RWPE2 (cell line): ENCODE measurements around the gene CRADD.

ENCODE experiments used
- ATAC-seq: fragments of 200-7000 bp; cut with Tn5 transposase; 3 replicates; pipeline ENCODE4 v1.9.1; 2021; ENCODE audit warnings: low read depth
- DNase-seq: peaks from one replicate; pipeline ENCODE4 v3.0.0-alpha.2; 2020; ENCODE audit warnings: low spot score
- H3K27ac ChIP-seq: fragments of 450-650 bp; 2 replicates; pipeline ENCODE4 v1.5.1; 2017; ENCODE audit warnings: mild to moderate bottlenecking; ENCODE audit not compliant: poor library complexity, severe bottlenecking
- H3K27me3 ChIP-seq: fragments of 250-450 bp; sonication (Bioruptor Pico); 2 replicates; pipeline ENCODE4 v1.5.1; 2021; ENCODE audit warnings: mild to moderate bottlenecking, moderate library complexity; ENCODE audit not compliant: insufficient read depth, poor library complexity, severe bottlenecking
- H3K36me3 ChIP-seq: fragments of 250-450 bp; sonication (Bioruptor Pico); 2 replicates; pipeline ENCODE4 v1.5.1; 2020; ENCODE audit warnings: low read depth, mild to moderate bottlenecking, moderate library complexity
- H3K4me1 ChIP-seq: fragments of 250-450 bp; sonication (Bioruptor Pico); 2 replicates; pipeline ENCODE4 v1.5.1; 2021; ENCODE audit warnings: mild to moderate bottlenecking, moderate library complexity; ENCODE audit not compliant: insufficient read depth, poor library complexity, severe bottlenecking
- H3K4me3 ChIP-seq: fragments of 250-450 bp; sonication (Bioruptor Pico); 2 replicates; pipeline ENCODE4 v1.5.1; 2021; ENCODE audit warnings: mild to moderate bottlenecking, moderate library complexity; ENCODE audit not compliant: severe bottlenecking
- H3K9me3 ChIP-seq: fragments of 250-450 bp; sonication (Bioruptor Pico); 2 replicates; pipeline ENCODE4 v1.5.1; 2021; ENCODE audit warnings: mild to moderate bottlenecking, moderate library complexity; ENCODE audit not compliant: severe bottlenecking
- TF ChIP-seq, protein P1 (sequence below): fragments of 450-650 bp; IDR thresholded peaks from one replicate; pipeline ENCODE4 v1.5.1; 2017; ENCODE audit warnings: mild to moderate bottlenecking, moderate library complexity; ENCODE audit not compliant: poor library complexity, severe bottlenecking

Gene CRADD

DNA sequence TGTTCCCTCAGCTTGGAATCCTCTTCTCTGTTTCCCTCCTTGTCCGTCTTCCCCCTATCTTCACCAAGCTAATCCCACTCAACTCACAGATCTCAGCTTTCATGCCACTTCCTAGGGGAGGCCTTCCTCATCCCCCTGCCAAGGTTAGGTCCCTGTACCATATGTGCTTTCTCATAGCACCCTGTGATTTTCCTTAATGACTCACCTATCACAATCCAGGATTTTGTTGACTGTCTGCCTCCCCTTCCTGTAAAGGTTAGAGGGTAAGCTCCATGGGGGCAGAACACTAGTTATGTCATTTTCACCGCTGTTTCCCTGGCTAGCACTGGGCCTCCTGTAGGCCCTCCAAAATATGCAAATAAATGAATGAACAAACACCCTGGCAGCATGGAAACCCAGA is 57.6 kb downstream of the CRADD start:
- Histone ChIP-seq H3K36me3 (no peaks in the 10 kb centered on the region), H3K27me3 (no peaks in the 10 kb centered on the region), H3K4me3 (no peak overlapping the region), H3K27ac (no peak overlapping the region), H3K9me3 (no peaks in the 10 kb centered on the region), H3K4me1 (peaks cover 2% of the 10 kb centered on the region)
- TF ChIP-seq, protein P1, sequence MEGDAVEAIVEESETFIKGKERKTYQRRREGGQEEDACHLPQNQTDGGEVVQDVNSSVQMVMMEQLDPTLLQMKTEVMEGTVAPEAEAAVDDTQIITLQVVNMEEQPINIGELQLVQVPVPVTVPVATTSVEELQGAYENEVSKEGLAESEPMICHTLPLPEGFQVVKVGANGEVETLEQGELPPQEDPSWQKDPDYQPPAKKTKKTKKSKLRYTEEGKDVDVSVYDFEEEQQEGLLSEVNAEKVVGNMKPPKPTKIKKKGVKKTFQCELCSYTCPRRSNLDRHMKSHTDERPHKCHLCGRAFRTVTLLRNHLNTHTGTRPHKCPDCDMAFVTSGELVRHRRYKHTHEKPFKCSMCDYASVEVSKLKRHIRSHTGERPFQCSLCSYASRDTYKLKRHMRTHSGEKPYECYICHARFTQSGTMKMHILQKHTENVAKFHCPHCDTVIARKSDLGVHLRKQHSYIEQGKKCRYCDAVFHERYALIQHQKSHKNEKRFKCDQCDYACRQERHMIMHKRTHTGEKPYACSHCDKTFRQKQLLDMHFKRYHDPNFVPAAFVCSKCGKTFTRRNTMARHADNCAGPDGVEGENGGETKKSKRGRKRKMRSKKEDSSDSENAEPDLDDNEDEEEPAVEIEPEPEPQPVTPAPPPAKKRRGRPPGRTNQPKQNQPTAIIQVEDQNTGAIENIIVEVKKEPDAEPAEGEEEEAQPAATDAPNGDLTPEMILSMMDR: no peak
- no peak for DNase-seq
- no peak for ATAC-seq

DNA sequence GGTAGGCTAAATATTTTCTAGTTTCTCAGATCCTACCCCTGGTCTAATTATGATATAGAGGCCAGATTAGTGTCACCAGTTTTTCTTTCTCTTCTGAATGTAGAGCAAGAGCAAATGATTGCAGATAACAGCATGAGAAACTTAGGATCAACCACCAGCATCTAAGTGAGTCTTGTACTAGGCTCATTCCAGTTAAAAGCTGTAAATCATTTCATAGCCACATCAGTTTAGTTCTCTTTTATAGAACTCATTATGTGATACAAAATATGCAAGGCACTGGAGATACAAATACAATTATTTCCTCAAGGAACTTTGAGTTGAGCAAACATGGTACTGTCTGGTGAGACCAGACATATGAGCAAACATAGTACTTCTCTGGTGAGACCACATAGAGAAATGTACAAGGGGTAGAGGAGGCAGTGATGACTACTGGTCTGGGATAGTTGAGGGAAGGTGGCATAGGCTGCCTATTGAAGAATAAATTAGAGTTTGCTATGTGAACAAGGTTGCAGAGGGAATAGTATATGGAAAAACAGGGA is 59.5 kb downstream of the CRADD start:
- Histone ChIP-seq H3K4me3 (no peak overlapping the region), H3K27me3 (no peaks in the 10 kb centered on the region), H3K4me1 (peaks cover 17% of the 10 kb centered on the region), H3K9me3 (no peaks in the 10 kb centered on the region), H3K27ac (no peak overlapping the region), H3K36me3 (no peaks in the 10 kb centered on the region; the same call in 1 of the 2 replicates)
- DNase-seq (no peak), ATAC-seq (no peak)
- TF ChIP-seq, protein P1: no peak

DNA sequence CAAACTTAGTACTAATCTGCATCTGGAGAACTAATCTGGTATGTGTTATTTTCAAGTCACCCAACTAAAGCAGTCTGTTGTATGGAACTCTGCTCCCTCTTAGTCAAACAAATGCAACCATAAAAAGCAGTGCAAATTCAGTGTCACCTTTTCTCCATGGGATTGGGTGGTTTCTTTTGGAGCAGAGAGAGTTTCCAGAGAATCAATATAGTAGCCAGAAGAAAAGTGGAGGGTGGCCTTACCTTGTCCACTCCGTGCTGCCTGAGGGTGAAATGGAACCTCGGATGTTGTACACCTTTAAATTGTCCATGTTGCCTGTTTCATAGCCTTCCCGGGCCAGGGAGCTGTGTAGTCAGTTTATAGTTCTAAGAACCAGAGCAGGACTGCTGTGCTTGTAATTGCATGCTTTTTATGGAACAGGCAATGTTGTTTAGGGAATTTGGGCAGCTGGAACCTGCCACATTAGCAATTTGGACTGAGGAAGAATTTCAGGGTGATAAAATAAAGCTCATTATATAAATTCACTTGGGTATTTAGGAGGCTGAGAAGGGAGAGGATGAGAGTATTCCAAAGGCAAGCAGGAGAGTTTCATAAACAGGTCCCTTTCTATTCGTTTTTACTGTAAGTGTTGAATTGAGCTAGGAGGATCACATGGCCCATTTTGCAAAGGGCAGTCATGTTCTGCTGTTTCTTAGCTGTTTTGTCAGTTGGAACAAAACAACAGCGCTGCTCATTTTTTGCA is 60.5 kb downstream of the CRADD start:
- Histone ChIP-seq H3K27ac (no peak overlapping the region), H3K36me3 (no peaks in the 10 kb centered on the region; the same call in 1 of the 2 replicates), H3K4me3 (no peak overlapping the region), H3K4me1 (peaks cover 17% of the 10 kb centered on the region), H3K9me3 (no peaks in the 10 kb centered on the region), H3K27me3 (no peaks in the 10 kb centered on the region)
- TF ChIP-seq, protein P1: no peak
- DNase-seq (no peak), ATAC-seq (no peak)

DNA sequence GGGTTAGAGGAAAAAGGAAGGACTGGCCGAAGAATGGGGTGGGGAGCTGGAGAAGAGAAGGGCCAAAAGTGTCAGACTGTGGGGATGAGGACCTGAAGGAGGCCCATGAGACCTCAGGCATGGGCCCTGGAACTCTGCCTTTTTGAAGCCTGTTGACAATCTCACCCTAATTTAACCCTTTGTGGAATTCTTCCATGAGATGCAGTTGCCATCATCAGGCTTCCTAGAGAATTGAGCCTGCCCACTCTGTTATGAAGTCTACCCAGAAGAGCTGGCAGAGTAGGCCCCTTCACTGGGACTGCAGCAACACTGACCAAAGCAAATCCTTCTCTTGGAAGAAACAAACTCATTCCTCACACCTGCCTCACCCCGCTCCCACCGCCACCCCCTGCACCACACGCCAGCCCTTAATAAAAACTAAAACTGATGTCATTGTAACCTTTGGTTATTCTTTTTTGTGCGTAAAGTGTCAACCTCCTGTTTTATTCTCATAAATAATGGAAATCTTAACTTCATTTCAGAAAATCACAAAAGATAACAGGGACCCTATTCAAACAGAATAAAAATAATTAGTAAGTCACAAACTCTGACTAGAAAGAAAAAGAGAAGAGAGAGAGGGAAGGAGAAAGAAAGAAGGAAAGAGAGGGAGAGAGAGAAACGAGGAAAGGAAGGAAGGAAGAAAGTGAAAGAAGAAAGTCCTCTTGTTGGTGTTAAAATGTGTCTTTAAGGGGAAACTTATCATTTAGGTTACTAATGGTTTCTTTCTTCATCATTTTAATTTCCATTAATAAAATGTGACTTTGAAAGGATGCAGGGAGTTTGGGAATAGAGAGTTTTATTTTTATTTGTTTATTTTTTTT is 61.3 kb downstream of the CRADD start:
- DNase-seq (no peak), ATAC-seq (no peak)
- no peak overlapping the region for H3K27ac ChIP-seq
- TF ChIP-seq, protein P1: no peak
- H3K4me1 ChIP-seq: peaks cover 18% of the 10 kb centered on the region
- no peak overlapping the region for H3K4me3 ChIP-seq
- no peaks in the 10 kb centered on the region for H3K9me3 ChIP-seq
- no peaks in the 10 kb centered on the region for H3K27me3 ChIP-seq
- H3K36me3 ChIP-seq: no peaks in the 10 kb centered on the region; the same call in 1 of the 2 replicates
